Astrocyte of the cerebellum (primary cell): Measurements from ENCODE around the gene ABCC11.

ENCODE experiments used
- DNase-seq: peaks from one replicate; pipeline ENCODE4 v3.0.0-alpha.2; 2011; ENCODE audit warnings: low read depth
- H3K4me3 ChIP-seq: 2 replicates; pipeline ENCODE4 v1.5.1; 2011; ENCODE audit warnings: mild to moderate bottlenecking, low read depth, low read length, moderate library complexity
- in situ Hi-C: cut with HindIII; loops from 2 replicates; pipeline ENCODE4 v1.10.0; 2017; ENCODE audit warnings: low sequenced_read_pairs
- TF ChIP-seq, protein P1 (sequence below): IDR thresholded peaks from 2 replicates; pipeline ENCODE4 v1.5.1; 2012; ENCODE audit warnings: low read length, low read depth, moderate library complexity, mild to moderate bottlenecking; ENCODE audit errors: missing control alignments

The ABCC11 gene

GRCh38 chr16:48274476-48274875 lies 27.1 kb upstream of the ABCC11 start:
- TF ChIP-seq, protein P1, sequence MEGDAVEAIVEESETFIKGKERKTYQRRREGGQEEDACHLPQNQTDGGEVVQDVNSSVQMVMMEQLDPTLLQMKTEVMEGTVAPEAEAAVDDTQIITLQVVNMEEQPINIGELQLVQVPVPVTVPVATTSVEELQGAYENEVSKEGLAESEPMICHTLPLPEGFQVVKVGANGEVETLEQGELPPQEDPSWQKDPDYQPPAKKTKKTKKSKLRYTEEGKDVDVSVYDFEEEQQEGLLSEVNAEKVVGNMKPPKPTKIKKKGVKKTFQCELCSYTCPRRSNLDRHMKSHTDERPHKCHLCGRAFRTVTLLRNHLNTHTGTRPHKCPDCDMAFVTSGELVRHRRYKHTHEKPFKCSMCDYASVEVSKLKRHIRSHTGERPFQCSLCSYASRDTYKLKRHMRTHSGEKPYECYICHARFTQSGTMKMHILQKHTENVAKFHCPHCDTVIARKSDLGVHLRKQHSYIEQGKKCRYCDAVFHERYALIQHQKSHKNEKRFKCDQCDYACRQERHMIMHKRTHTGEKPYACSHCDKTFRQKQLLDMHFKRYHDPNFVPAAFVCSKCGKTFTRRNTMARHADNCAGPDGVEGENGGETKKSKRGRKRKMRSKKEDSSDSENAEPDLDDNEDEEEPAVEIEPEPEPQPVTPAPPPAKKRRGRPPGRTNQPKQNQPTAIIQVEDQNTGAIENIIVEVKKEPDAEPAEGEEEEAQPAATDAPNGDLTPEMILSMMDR, result no peak
- in situ Hi-C loops, result no loop called here
- no peak for DNase-seq
- H3K4me3 ChIP-seq, result no peak overlapping the region

DNA sequence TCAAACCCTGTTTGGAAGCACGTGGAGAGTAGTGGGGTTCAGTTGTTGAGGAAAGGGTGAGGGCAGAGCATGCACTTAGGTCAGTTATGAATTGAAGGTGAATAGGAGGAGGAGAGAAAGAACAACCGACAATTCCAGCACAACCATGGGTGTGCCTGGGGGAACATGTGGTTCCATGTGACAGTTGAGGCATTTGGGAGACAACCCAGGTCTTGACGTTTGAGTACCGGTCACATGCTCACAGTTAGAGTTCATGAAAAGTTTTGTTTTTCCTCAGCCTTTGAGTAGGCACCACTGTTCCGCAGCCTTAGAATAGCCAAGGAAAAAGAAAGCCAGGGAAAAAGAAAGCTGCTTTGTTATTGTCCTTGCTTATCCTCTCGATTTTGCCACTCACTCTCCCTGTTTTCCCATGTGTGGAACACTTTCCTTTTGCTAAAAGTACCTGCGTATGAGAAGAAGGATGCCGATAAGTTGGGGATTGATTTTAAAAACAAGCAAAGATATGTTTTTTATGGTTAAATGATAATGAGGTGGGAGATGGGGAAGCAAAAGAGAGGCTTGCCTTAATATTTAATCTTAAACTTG lies 25.6 kb upstream of the ABCC11 start:
- TF ChIP-seq, protein P1, result no peak
- H3K4me3 ChIP-seq, result no peak overlapping the region
- DNase-seq, result no peak
- in situ Hi-C loops, result no loop called here

DNA sequence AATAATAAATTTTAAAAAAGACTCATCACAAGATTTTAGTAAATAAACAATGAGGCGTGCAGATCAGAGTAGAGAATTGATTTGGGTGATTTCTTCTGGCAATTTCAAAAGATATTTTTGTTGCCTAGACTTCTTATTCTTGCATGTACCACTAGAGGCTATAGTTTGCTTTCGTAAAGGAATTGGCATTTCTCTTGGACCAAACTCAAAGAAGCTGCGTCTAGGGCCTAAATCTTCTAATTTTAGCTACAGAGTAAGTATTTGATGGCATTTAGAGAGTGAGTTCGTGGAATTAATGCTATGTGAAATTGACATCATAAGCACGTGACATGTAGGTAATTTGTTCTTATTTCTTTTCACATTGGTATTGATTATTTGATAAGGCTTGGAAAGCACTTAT lies 24.4 kb upstream of the ABCC11 start:
- TF ChIP-seq, protein P1, result no peak
- DNase-seq, result no peak
- H3K4me3 ChIP-seq, result no peak overlapping the region
- in situ Hi-C loops, result no loop called here

DNA sequence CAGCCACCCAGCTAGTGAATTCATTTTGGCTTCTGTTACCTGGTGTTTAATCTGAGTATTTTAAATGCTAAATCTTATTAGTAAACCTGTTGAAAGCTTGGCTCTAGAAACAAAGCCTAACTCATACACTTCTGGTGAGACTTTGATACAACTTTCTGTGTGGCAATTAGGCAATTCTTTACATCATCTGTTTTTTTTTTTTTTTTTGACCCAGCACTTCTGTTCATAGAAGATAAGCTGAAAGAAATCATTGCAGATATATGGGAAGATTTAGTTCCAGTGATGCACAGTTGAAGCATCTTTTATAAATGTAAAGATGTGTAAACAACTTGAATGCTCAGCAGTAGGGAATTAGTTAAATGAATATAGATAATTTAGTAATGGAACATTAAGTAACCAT lies 21.7 kb upstream of the ABCC11 start:
- H3K4me3 ChIP-seq, result no peak overlapping the region
- in situ Hi-C loops, result no loop called here
- TF ChIP-seq, protein P1, result no peak
- no peak for DNase-seq

DNA sequence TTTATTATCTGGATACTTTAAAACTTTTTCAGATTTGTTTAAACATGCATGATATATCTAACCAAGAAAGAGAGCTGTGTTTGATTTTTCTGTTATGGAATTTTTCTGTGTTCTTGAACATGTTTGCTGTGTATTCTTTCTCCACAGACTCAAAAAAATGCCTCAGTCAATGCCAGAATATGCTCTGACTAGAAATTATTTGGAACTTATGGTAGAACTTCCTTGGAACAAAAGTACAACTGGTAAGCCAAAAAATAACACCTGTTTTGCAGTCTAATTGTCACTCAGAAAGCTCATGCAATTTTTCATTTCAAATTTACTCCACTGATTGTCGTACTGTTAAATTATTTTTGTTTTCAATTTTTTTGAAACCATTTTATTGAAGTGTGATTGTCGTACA lies 15.3 kb upstream of the ABCC11 start:
- no peak for DNase-seq
- TF ChIP-seq, protein P1, result no peak
- in situ Hi-C loops, result no loop called here
- H3K4me3 ChIP-seq, result no peak overlapping the region

DNA sequence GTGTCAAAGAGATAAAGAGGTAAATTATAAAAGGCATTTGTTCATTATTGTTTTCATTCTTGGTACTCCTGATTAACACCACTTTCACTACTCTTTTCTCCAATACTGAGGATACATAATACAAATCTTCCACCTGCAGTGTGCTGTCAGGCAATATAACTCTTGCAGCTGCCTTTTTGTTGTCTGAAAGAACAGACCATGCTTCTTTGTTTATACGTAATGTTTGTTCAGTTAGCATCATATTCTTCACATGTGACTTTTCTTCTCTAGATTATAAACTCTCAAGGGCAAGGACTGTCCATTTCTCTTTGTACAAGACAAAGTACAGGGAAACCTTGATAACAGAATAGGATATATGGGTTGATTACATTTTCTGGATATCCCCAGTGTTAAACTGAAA lies 14.2 kb upstream of the ABCC11 start:
- DNase-seq, result no peak
- no peak overlapping the region for H3K4me3 ChIP-seq
- in situ Hi-C loops, result no loop called here
- TF ChIP-seq, protein P1, result no peak
